Activated CD8-positive, alpha-beta T cell treated with anti-CD3 and anti-CD28 coated beads for 36 hours (primary cell): ENCODE measurements around the gene MRPS10. TPM values are rescaled to one million over a fixed set of nuclear protein-coding genes. Genes with fewer than 3 reads are reported as not detected.
A peak's percentile ranks its signal among the peaks of the same experiment; 100 is the strongest.
"Not testable (repeated sequence)": the region's sequence is repeated elsewhere in the genome, so short reads cannot be mapped to it uniquely, and the experiment has no call there.

Experiments
- ATAC-seq: fragments of 200-7000 bp; cut with Tn5 transposase; one replicate; pipeline ENCODE4 v1.10.0; 2021; ENCODE audit warnings: mild to moderate bottlenecking, moderate library complexity
- CTCF ChIA-PET: fragments of 350-600 bp; sonication (Branson Sonifier 250); formaldehyde crosslinking; loops from one replicate; lab custom pipeline; 2021; ENCODE audit warnings: antibody characterized with exemption; lab: Charles Lee
- POLR2A ChIA-PET: fragments of 350-600 bp; sonication (Branson Sonifier 250); formaldehyde crosslinking; loops from one replicate; lab custom pipeline; 2021; ENCODE audit warnings: antibody characterized with exemption; lab: Charles Lee
- DNase-seq: peaks from one replicate; pipeline ENCODE4 v3.0.0-alpha.2; 2020
- H3K27ac Mint-ChIP-seq: one replicate; pipeline ENCODE4 v1.8.0; 2021; ENCODE audit warnings: mild to moderate bottlenecking, mixed read lengths
- H3K27me3 Mint-ChIP-seq: one replicate; pipeline ENCODE4 v1.8.0; 2021; ENCODE audit warnings: mixed read lengths
- H3K36me3 Mint-ChIP-seq: one replicate; pipeline ENCODE4 v1.8.0; 2021; ENCODE audit warnings: low read depth, mixed read lengths
- H3K4me1 Mint-ChIP-seq: one replicate; pipeline ENCODE4 v1.8.0; 2021; ENCODE audit warnings: low read depth, mixed read lengths
- H3K4me3 Mint-ChIP-seq: one replicate; pipeline ENCODE4 v1.8.0; 2021; ENCODE audit warnings: mild to moderate bottlenecking, moderate library complexity, mixed read lengths
- H3K9me3 Mint-ChIP-seq: one replicate; pipeline ENCODE4 v1.8.0; 2021; ENCODE audit warnings: mixed read lengths
- intact Hi-C: fragments of 100-400 bp; cut with micrococcal nuclease; formaldehyde crosslinking; loops from one replicate; pipeline ENCODE4 v1.10.0; 2022
- total RNA-seq, 2 experiments: library from RNA; stranded (reverse); gene quantifications; one replicate each; pipeline ENCODE4 v1.2.3, GENCODE V29; 2021
- TF ChIP-seq, protein P1 (sequence below): fragments of 200-600 bp; IDR thresholded peaks from one replicate; pipeline ENCODE4 v1.8.0; 2022; ENCODE audit warnings: antibody characterized with exemption, mild to moderate bottlenecking

The MRPS10 gene
- total RNA-seq, 2 experiments from 2014 or later, result 36.7 to 38.9 TPM

- intact Hi-C loops, result no loop called here
- H3K36me3 Mint-ChIP-seq, result peaks cover 4% of the 10 kb centered on the region
- CTCF ChIA-PET, result interaction anchor here (2.0 kb wide), 1 partner anchor 327 kb away, joined by 7 read pairs; no protein-coding TSS in a partner anchor
- POLR2A ChIA-PET, result no interaction called here
- ATAC-seq (no peak), DNase-seq (no peak)
- H3K27me3 Mint-ChIP-seq, result no peaks in the 10 kb centered on the region
- TF ChIP-seq, protein P1, sequence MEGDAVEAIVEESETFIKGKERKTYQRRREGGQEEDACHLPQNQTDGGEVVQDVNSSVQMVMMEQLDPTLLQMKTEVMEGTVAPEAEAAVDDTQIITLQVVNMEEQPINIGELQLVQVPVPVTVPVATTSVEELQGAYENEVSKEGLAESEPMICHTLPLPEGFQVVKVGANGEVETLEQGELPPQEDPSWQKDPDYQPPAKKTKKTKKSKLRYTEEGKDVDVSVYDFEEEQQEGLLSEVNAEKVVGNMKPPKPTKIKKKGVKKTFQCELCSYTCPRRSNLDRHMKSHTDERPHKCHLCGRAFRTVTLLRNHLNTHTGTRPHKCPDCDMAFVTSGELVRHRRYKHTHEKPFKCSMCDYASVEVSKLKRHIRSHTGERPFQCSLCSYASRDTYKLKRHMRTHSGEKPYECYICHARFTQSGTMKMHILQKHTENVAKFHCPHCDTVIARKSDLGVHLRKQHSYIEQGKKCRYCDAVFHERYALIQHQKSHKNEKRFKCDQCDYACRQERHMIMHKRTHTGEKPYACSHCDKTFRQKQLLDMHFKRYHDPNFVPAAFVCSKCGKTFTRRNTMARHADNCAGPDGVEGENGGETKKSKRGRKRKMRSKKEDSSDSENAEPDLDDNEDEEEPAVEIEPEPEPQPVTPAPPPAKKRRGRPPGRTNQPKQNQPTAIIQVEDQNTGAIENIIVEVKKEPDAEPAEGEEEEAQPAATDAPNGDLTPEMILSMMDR, result no peak
- no peak overlapping the region for H3K27ac Mint-ChIP-seq
- no peak overlapping the region for H3K4me3 Mint-ChIP-seq
- H3K9me3 Mint-ChIP-seq, result no peaks in the 10 kb centered on the region
- H3K4me1 Mint-ChIP-seq, result peaks cover 26% of the 10 kb centered on the region
These were observed 3.1 kb upstream of the MRPS10 start for GRCh38 chr6:42220807-42221206.

GRCh38 chr6:42217157-42217518, 523 bp downstream of the MRPS10 start:
- H3K4me3 Mint-ChIP-seq, result peak overlapping the region; percentile 100
- DNase-seq, result no peak

DNA sequence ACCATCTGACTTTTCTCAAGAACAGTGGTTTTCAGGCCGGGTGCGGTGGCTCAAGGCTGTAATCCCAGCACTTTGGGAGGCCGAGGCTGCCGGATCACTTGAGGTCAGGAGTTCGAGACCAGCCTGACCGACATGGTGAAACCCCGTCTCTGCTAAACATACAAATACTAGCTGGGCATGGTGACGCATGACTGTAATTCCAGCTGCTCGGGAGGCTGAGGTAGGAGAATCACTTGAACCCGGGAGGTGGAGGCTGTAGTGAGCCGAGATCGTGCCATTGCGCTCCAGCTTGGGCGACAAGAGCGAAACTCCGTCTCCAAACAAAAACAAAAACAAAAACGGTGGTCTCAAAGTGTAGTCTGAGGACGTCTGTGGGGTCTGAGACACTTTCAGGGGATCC, 1.2 kb downstream of the MRPS10 start:
- not testable (repeated sequence) for H3K27me3 Mint-ChIP-seq, DNase-seq, ATAC-seq, H3K9me3 Mint-ChIP-seq
- ChIA-PET CTCF (interaction anchor here (0.7 to 5.1 kb wide), 8 partner anchors 8 to 347 kb away, joined by 3 to 53 read pairs (median 4); partner anchors contain the start of genes TAF8 and UBR2), POLR2A (interaction anchor here (0.8 to 1.5 kb wide), 3 partner anchors 10 to 174 kb away, joined by 3 to 7 read pairs (median 4); no protein-coding TSS in a partner anchor)
- intact Hi-C loops, result loop anchor here (10.0 kb wide), 1 partner anchor 292 kb away; the partner anchor contains the start of genes BYSL and MED20
- Mint-ChIP-seq H3K36me3 (peaks cover 22% of the 10 kb centered on the region), H3K27ac (peak overlapping the region; percentile 60), H3K4me1 (peaks cover 31% of the 10 kb centered on the region), H3K4me3 (peak overlapping the region; percentile 100)

More at GRCh38 chr6:42217157-42217518, 523 bp downstream of the MRPS10 start:
- H3K9me3 Mint-ChIP-seq, result no peaks in the 10 kb centered on the region
- peaks cover 18% of the 10 kb centered on the region for H3K36me3 Mint-ChIP-seq
- no peaks in the 10 kb centered on the region for H3K27me3 Mint-ChIP-seq
- ChIA-PET CTCF (interaction anchor here (0.7 to 5.1 kb wide), 8 partner anchors 13 to 347 kb away, joined by 3 to 53 read pairs (median 4); partner anchors contain the start of genes TAF8 and UBR2), POLR2A (interaction anchor here (0.7 to 1.5 kb wide), 4 partner anchors 10 to 173 kb away, joined by 3 to 7 read pairs (median 4); no protein-coding TSS in a partner anchor)
- H3K4me1 Mint-ChIP-seq, result peaks cover 31% of the 10 kb centered on the region
- intact Hi-C loops, result loop anchor here (10.0 kb wide), 1 partner anchor 292 kb away; the partner anchor contains the start of genes BYSL and MED20
- no peak for ATAC-seq
- H3K27ac Mint-ChIP-seq, result peak overlapping the region; percentile 97
- TF ChIP-seq, protein P1, result no peak

DNA sequence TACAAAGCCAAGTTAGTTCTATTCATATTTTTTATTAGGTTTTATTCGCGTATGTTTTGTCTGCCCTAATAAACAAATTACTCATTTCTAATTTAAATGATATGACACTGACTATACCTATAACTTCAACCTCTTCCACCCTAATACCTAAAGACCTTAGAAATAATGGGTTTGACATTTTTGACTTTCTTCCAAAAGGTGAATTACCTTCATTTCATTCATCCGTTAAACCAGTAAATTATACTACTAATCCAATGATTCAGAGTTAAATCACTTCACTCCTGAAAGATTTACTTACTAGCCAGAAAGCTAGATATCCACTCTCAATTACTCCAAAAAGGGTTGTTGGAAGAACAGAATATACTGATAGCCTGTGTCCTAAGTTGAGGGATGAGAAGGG, 5.2 kb downstream of the MRPS10 start:
- intact Hi-C loops, result loop anchor here (10.0 kb wide), 1 partner anchor 288 kb away; the partner anchor contains the start of genes BYSL and MED20
- TF ChIP-seq, protein P1, result no peak

GRCh38 chr6:42211726-42212125, 5.9 kb downstream of the MRPS10 start:
- Mint-ChIP-seq H3K4me3 (no peak overlapping the region), H3K4me1 (peaks cover 25% of the 10 kb centered on the region), H3K36me3 (peaks cover 38% of the 10 kb centered on the region), H3K27ac (no peak overlapping the region), H3K9me3 (no peaks in the 10 kb centered on the region), H3K27me3 (no peaks in the 10 kb centered on the region)
- ATAC-seq (no peak), DNase-seq (no peak)
- TF ChIP-seq, protein P1, result no peak
- ChIA-PET POLR2A (no interaction called here), CTCF (interaction anchor here (0.9 to 1.8 kb wide), 2 partner anchors 108 to 336 kb away, joined by 5 to 9 read pairs; no protein-coding TSS in a partner anchor)
- intact Hi-C loops, result loop anchor here (10.0 kb wide), 1 partner anchor 287 kb away; the partner anchor contains the start of genes BYSL and MED20

More for the DNA sequence above, 5.2 kb downstream of the MRPS10 start:
- Mint-ChIP-seq H3K36me3 (peaks cover 40% of the 10 kb centered on the region), H3K9me3 (no peaks in the 10 kb centered on the region), H3K4me1 (peaks cover 28% of the 10 kb centered on the region), H3K4me3 (no peak overlapping the region), H3K27me3 (no peaks in the 10 kb centered on the region), H3K27ac (no peak overlapping the region)
- CTCF ChIA-PET, result interaction anchor here (0.9 to 5.1 kb wide), 4 partner anchors 48 to 335 kb away, joined by 3 to 53 read pairs (median 7); no protein-coding TSS in a partner anchor
- no peak for ATAC-seq
- POLR2A ChIA-PET, result no interaction called here
- DNase-seq, result no peak
